GM12892 (cell line): ENCODE data around the gene ZCCHC7.
"Not testable (repeated sequence)": the region's sequence is repeated elsewhere in the genome, so short reads cannot be mapped to it uniquely, and the experiment has no call there.

Experiments
- POLR2A ChIP-seq: IDR thresholded peaks from 2 replicates; pipeline ENCODE4 v1.6.1; 2011; ENCODE audit warnings: low read depth, low read length, control low read depth
- POLR2AphosphoS5 ChIP-seq: IDR thresholded peaks from 2 replicates; pipeline ENCODE4 v1.6.1; 2011; ENCODE audit warnings: low read depth, low read length, control low read depth

GRCh38 chr9:37203456-37203855 is 83.1 kb downstream of the ZCCHC7 start:
- not testable (repeated sequence) for TF ChIP-seq POLR2A, POLR2AphosphoS5
